DOHH2 (cell line): Measurements from ENCODE around the gene ABCC2.
"Not testable (repeated sequence)": the region's sequence is repeated elsewhere in the genome, so short reads cannot be mapped to it uniquely, and the experiment has no call there.

Experiments used
- H3F3A ChIP-seq: fragments of 200-600 bp; sonication (generic), shearing (Covaris generic); 2 replicates; pipeline ENCODE4 v1.6.0; 2016; ENCODE audit warnings: antibody characterized with exemption, mild to moderate bottlenecking; ENCODE audit not compliant: control insufficient read depth, insufficient read depth
- H3K27ac ChIP-seq: fragments of 200-600 bp; sonication (generic); 2 replicates; pipeline ENCODE4 v1.5.1; 2014; ENCODE audit warnings: low read depth, mild to moderate bottlenecking, low read length, moderate library complexity
- H3K27me3 ChIP-seq: fragments of 200-600 bp; sonication (generic); 2 replicates; pipeline ENCODE4 v1.6.1; 2014; ENCODE audit warnings: mild to moderate bottlenecking, low read length, mixed read lengths; ENCODE audit not compliant: control insufficient read depth
- H3K36me3 ChIP-seq: fragments of 200-600 bp; sonication (generic); 2 replicates; pipeline ENCODE4 v1.6.1; 2014; ENCODE audit warnings: mild to moderate bottlenecking, low read length, moderate library complexity, mixed read lengths; ENCODE audit not compliant: control insufficient read depth
- H3K4me1 ChIP-seq: fragments of 200-600 bp; sonication (generic); 2 replicates; pipeline ENCODE4 v1.6.1; 2014; ENCODE audit warnings: mild to moderate bottlenecking, low read length, mixed read lengths; ENCODE audit not compliant: control insufficient read depth
- H3K4me2 ChIP-seq: fragments of 200-600 bp; sonication (generic); 2 replicates; pipeline ENCODE4 v1.6.0; 2014; ENCODE audit warnings: mild to moderate bottlenecking, low read length, moderate library complexity
- H3K4me3 ChIP-seq: fragments of 200-600 bp; sonication (generic); 2 replicates; pipeline ENCODE4 v1.5.1; 2014; ENCODE audit warnings: mild to moderate bottlenecking, low read length, mixed read lengths
- H3K79me2 ChIP-seq: fragments of 200-600 bp; sonication (generic); 2 replicates; pipeline ENCODE4 v1.6.1; 2014; ENCODE audit warnings: mild to moderate bottlenecking, low read length, mixed read lengths; ENCODE audit not compliant: control insufficient read depth
- H3K9me2 ChIP-seq: fragments of 200-600 bp; sonication (generic); replicated peaks from 2 replicates; pipeline ENCODE4 v1.6.1; 2014; ENCODE audit warnings: mild to moderate bottlenecking, low read length, mixed read lengths; ENCODE audit not compliant: control insufficient read depth
- H3K9me3 ChIP-seq: fragments of 200-600 bp; sonication (generic); 2 replicates; pipeline ENCODE4 v1.6.1; 2014; ENCODE audit warnings: antibody characterized with exemption, low read length, mixed read lengths; ENCODE audit not compliant: control insufficient read depth, insufficient read depth
- H4K20me1 ChIP-seq: fragments of 200-600 bp; sonication (generic); 2 replicates; pipeline ENCODE4 v1.6.0; 2014; ENCODE audit warnings: low read depth, mild to moderate bottlenecking, antibody characterized with exemption, low read length, moderate library complexity; ENCODE audit not compliant: control insufficient read depth, insufficient read depth
- EZH2phosphoT487 ChIP-seq: fragments of 200-600 bp; sonication (generic); IDR thresholded peaks from 2 replicates; pipeline ENCODE4 v1.6.1; 2017; ENCODE audit warnings: borderline replicate concordance, mild to moderate bottlenecking, antibody characterized with exemption, low read length, moderate library complexity, mixed read lengths
- TF ChIP-seq, protein P1 (sequence below): fragments of 200-600 bp; sonication (generic); IDR thresholded peaks from one replicate; pipeline ENCODE4 v1.5.1; 2014; ENCODE audit warnings: antibody characterized with exemption, mild to moderate bottlenecking, low read depth, low read length; ENCODE audit not compliant: poor library complexity, severe bottlenecking

Gene ABCC2

DNA sequence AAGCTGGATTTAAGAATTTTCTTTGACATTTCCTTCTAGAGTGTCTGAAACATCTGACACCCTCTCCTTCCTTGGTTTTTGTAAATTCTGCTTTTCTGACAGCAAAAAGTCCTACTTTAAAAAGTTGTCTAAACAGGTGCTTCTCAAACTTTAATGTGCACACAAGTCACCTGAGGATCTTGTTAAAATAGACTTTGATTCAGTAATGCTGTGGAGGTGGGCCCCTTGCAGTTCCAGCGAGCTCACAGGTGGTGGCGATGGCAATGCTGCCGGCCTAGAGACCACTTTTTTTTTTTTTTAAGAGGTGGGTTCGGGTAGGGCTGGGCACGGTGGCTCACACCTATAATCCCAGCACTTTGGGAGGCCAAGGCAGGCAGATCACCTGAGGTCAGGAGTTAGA lies 77.1 kb downstream of the ABCC2 start:
- TF ChIP-seq EZH2phosphoT487: no peak
- TF ChIP-seq, protein P1, sequence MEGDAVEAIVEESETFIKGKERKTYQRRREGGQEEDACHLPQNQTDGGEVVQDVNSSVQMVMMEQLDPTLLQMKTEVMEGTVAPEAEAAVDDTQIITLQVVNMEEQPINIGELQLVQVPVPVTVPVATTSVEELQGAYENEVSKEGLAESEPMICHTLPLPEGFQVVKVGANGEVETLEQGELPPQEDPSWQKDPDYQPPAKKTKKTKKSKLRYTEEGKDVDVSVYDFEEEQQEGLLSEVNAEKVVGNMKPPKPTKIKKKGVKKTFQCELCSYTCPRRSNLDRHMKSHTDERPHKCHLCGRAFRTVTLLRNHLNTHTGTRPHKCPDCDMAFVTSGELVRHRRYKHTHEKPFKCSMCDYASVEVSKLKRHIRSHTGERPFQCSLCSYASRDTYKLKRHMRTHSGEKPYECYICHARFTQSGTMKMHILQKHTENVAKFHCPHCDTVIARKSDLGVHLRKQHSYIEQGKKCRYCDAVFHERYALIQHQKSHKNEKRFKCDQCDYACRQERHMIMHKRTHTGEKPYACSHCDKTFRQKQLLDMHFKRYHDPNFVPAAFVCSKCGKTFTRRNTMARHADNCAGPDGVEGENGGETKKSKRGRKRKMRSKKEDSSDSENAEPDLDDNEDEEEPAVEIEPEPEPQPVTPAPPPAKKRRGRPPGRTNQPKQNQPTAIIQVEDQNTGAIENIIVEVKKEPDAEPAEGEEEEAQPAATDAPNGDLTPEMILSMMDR: peak; percentile 65
- H3K9me2 ChIP-seq: no peaks in the 10 kb centered on the region
- no peak overlapping the region for H3K27ac ChIP-seq
- H3K36me3 ChIP-seq: no peaks in the 10 kb centered on the region
- no peaks in the 10 kb centered on the region for H3K27me3 ChIP-seq
- no peaks in the 10 kb centered on the region for H3K79me2 ChIP-seq
- H4K20me1 ChIP-seq: no peaks in the 10 kb centered on the region
- H3F3A ChIP-seq: no peaks in the 10 kb centered on the region
- H3K4me2 ChIP-seq: no peak overlapping the region
- H3K4me3 ChIP-seq: no peak overlapping the region
- peaks cover 7% of the 10 kb centered on the region; the same call in 1 of the 2 replicates for H3K4me1 ChIP-seq
- no peaks in the 10 kb centered on the region for H3K9me3 ChIP-seq

- Histone ChIP-seq H3K4me3 (no peak overlapping the region), H3F3A (no peaks in the 10 kb centered on the region), H3K79me2 (no peaks in the 10 kb centered on the region), H3K27ac (no peak overlapping the region), H3K4me2 (no peak overlapping the region), H3K36me3 (no peaks in the 10 kb centered on the region), H3K9me3 (no peaks in the 10 kb centered on the region), H3K27me3 (no peaks in the 10 kb centered on the region), H3K4me1 (peaks cover 4% of the 10 kb centered on the region; the same call in 1 of the 2 replicates), H4K20me1 (no peaks in the 10 kb centered on the region), H3K9me2 (no peaks in the 10 kb centered on the region)
- TF ChIP-seq EZH2phosphoT487: no peak
- TF ChIP-seq, protein P1: no peak
Observed at GRCh38 chr10:99860466-99860865, 78.0 kb downstream of the ABCC2 start.

- H3K27ac ChIP-seq, H3K9me3 ChIP-seq, H4K20me1 ChIP-seq, H3K9me2 ChIP-seq, H3F3A ChIP-seq, H3K4me2 ChIP-seq, H3K4me3 ChIP-seq, H3K79me2 ChIP-seq, H3K27me3 ChIP-seq, H3K4me1 ChIP-seq, H3K36me3 ChIP-seq: not testable (repeated sequence)
Observed at GRCh38 chr10:99863535-99864240, 81.2 kb downstream of the ABCC2 start.

DNA sequence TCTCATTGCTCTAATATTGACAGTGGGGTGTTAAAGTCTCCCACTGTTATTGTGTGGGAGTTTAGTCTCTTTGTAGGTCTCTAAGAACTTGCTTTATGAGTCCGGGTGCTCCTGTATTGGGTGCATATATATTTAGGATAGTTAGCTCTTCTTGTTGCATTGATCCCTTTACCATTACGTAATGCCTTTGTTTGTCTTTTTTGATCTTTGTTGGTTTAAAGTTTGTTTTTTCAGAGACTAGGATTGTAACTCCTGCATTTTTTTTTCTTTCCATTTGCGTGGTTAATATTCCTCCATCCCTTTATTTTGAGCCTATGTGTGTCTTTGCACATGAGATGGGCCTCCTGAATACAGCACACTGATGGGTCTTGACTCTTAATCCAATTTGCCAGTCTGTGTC lies 84.8 kb downstream of the ABCC2 start:
- H3K79me2 ChIP-seq, H4K20me1 ChIP-seq: not testable (repeated sequence)

More for the DNA sequence above, 84.8 kb downstream of the ABCC2 start:
- H3K9me3 ChIP-seq, H3K36me3 ChIP-seq, H3F3A ChIP-seq, H3K27ac ChIP-seq, H3K4me2 ChIP-seq, H3K9me2 ChIP-seq, H3K27me3 ChIP-seq, H3K4me3 ChIP-seq: not testable (repeated sequence)
- peaks cover 13% of the 10 kb centered on the region for H3K4me1 ChIP-seq
